DMS79 treated with DMSO at 0.1 percent for 48 hours (cell line): ENCODE measurements around the gene DHX32.
"Not testable (repeated sequence)": the region's sequence is repeated elsewhere in the genome, so short reads cannot be mapped to it uniquely, and the experiment has no call there.

Source experiments
- DNase-seq: peaks from one replicate; lab custom pipeline; 2025; lab: John Stamatoyannopoulos, UW

DHX32 gene

GRCh38 chr10:125881192-125881591 lies at the start of gene DHX32:
DHX32 (minus strand) TSS chr10:125881292; CDS start chr10:125880824, 468 bp downstream.
- DNase-seq, result no peak

GRCh38 chr10:125929618-125930017 lies 48.5 kb upstream of the DHX32 start:
- DNase-seq, result no peak

GRCh38 chr10:125928928-125929585 lies 48.0 kb upstream of the DHX32 start:
- no peak for DNase-seq

GRCh38 chr10:125927265-125927664 lies 46.2 kb upstream of the DHX32 start:
- DNase-seq, result not testable (repeated sequence)

- DNase-seq, result no peak
Measured at GRCh38 chr10:125926247-125926646, 45.2 kb upstream of the DHX32 start.

GRCh38 chr10:125925262-125925834 lies 44.3 kb upstream of the DHX32 start:
- no peak for DNase-seq

GRCh38 chr10:125921643-125922306 lies 40.7 kb upstream of the DHX32 start:
- DNase-seq, result not testable (repeated sequence)

GRCh38 chr10:125917704-125918361 lies 36.7 kb upstream of the DHX32 start:
- not testable (repeated sequence) for DNase-seq

- DNase-seq, result no peak
Measured at GRCh38 chr10:125916977-125917376, 35.9 kb upstream of the DHX32 start.

GRCh38 chr10:125913277-125913676 lies 32.2 kb upstream of the DHX32 start:
- not testable (repeated sequence) for DNase-seq

GRCh38 chr10:125911990-125912389 lies 30.9 kb upstream of the DHX32 start:
- no peak for DNase-seq

- no peak for DNase-seq
Measured at GRCh38 chr10:125911145-125911544, 30.1 kb upstream of the DHX32 start.

- DNase-seq, result not testable (repeated sequence)
Measured at GRCh38 chr10:125909491-125909890, 28.4 kb upstream of the DHX32 start.

GRCh38 chr10:125908813-125909212 lies 27.7 kb upstream of the DHX32 start:
- DNase-seq, result not testable (repeated sequence)

- not testable (repeated sequence) for DNase-seq
Measured at GRCh38 chr10:125907598-125907997, 26.5 kb upstream of the DHX32 start.

- DNase-seq, result not testable (repeated sequence)
Measured at GRCh38 chr10:125905069-125905994, 24.2 kb upstream of the DHX32 start.

- not testable (repeated sequence) for DNase-seq
Measured at GRCh38 chr10:125903135-125903640, 22.1 kb upstream of the DHX32 start.

GRCh38 chr10:125900963-125901362 lies 19.9 kb upstream of the DHX32 start:
- DNase-seq, result not testable (repeated sequence)

GRCh38 chr10:125897317-125897716 lies 16.2 kb upstream of the DHX32 start:
- not testable (repeated sequence) for DNase-seq

GRCh38 chr10:125896088-125896934 lies 15.2 kb upstream of the DHX32 start, which contains the start of gene FANK1:
FANK1 (plus strand) TSS chr10:125896564; CDS start chr10:125896643, 79 bp downstream.
- peak; percentile 37 for DNase-seq
